NCI-H460 (cell line): ENCODE data around the gene CDRT15L2. TPM values are rescaled to one million over a fixed set of nuclear protein-coding genes. Genes with fewer than 3 reads are reported as not detected.
"Not testable (repeated sequence)": the region's sequence is repeated elsewhere in the genome, so short reads cannot be mapped to it uniquely, and the experiment has no call there.

ENCODE experiments used
- DNase-seq: peaks from one replicate; pipeline ENCODE4 v3.0.0-alpha.2; 2016; ENCODE audit warnings: low read depth; ENCODE audit errors: extremely low read depth
- polyA plus RNA-seq: library from polyadenylated mRNA; depleted of rRNA; stranded (reverse); fragments of >200 nt; gene quantifications from 2 replicates; pipeline ENCODE4 v1.2.3, GENCODE V29; 2014; cell fraction: nucleus; rRNA removed
- total RNA-seq: library from RNA; depleted of rRNA; stranded (reverse); fragments of >200 nt; shearing (Covaris generic); gene quantifications from 2 replicates; pipeline ENCODE4 v1.2.3, GENCODE V29; 2014; rRNA removed

The CDRT15L2 gene
- not detected in 2 replicates for total RNA-seq
- polyA plus RNA-seq = not detected in 2 replicates

DNA sequence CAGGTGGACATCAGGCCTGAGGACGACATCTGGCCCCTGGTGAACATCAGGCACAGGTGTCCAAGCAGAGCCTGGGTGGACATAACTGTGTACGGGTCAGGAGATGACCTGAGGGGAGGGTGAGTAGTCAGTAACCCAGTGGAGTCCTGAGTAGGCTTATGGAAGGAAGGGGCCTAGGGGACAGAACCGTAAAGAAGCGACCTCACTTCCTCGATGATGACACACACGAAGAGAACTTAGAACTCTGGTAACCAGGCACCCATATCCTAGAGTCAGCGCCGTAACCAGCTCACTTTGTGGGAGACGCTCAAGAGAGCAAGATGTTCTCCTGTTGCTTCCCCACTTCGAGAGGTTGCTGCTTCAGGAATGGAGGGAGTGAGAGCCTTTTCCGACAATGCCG lies at the start of gene CDRT15L2:
Gene CDRT15L2, plus strand, starts transcription at position 301 of the 400 bp plus-strand sequence. Its CDS starts 20 bp downstream, at position 321.
- not testable (repeated sequence) for DNase-seq

DNA sequence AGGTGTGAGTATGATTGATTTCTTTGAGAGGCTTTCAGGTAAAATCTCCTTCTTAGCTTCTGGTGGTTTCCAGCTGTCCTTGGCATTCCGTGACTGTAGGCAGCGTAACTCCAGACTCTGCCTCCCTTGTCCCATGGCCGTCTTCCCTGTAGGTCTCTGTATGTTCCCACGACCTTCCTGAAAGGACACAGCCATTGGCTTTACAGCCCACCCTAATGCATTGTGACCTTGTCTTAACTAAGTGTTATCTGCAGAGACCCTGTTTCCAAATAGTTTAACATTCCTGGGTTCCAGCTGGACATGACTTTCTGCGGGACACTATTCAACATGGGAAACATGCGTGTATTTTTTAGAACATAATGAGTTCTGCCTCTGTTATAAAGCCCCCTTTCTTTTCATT lies 49.4 kb upstream of the CDRT15L2 start:
- not testable (repeated sequence) for DNase-seq

DNA sequence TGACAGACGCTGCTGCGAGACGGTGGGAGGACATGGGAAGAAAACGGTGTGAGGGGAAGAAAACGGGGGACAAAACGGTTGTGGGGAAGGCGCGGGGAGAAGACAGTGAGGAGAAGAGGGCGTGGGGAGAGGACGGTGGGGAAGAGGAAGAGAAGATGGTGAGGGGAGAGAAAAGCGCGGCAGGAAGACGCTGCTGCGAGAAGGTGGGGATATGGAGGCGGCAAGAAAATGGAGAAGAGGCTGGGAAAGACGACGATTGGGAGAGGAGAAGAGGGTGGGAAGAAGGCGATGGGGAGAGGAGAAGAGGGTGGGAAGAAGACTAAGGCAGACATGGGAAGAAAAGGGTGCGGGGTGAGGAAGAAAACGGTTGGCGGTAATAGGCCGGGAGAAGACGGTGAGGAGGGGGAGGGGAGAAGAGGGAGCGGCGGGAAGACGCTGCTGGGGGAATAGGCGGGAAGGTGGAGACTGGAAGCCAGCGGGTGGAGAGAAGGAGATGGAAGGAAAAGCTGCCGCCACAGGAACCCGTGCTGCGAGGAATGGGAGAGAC lies 46.9 kb upstream of the CDRT15L2 start:
- not testable (repeated sequence) for DNase-seq

DNA sequence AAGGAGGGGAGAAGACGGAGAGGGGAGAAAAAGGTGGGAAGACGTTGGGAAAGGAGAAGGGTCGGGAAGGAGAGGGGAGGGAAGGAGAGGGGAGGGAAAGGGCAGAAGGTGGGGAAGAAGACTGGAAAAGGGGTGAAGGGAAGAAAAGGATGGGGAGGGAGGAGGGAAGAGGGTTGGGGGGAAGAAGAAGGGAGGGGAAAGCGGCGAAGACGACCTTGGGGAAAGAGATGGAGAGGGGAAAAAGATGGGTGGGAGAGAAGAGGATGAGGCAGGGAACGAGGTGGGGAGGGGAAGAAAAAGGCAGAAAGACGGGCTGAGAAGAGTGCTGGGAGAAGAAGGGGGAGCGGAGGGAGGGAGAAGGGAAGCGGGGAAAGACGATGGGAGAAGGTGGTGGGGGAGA lies 46.3 kb upstream of the CDRT15L2 start:
- DNase-seq = not testable (repeated sequence)

DNA sequence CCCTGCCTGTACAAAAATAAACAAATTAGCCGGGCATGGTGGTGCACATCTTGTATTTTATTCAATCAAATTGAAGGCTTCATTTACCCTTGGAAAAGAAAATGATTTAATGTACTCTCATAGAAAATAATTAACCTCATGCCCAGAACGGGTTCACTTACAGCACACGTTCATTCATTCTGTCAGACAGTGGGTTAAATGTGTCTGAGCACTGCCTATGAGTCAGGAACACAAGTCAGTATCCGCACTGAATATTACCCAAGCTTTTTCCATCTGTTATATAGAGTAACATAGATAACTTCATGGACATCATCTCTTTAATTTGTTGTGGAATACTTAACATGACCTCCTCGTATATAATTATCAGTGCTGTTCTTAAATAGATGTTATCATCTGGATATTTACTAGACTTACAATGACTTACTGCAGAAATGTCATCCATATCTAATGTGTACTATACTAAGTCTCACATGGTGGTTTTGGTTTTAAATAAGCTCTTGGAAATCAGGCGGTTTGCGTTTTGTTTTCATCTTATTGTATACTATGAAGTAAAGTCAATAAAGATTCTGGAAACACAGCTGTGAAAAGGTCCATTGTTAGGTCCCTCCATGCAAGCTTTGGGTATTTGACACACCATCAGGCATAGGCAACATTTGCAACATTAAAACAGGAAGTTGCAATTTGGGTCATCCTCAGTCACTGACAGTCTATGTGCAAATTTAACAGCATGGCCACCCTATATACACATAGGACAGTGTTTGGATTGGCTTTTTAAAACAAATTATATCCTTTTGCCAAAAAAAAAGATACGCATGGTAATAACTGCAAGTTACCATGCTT lies 44.6 kb upstream of the CDRT15L2 start:
- not testable (repeated sequence) for DNase-seq

DNA sequence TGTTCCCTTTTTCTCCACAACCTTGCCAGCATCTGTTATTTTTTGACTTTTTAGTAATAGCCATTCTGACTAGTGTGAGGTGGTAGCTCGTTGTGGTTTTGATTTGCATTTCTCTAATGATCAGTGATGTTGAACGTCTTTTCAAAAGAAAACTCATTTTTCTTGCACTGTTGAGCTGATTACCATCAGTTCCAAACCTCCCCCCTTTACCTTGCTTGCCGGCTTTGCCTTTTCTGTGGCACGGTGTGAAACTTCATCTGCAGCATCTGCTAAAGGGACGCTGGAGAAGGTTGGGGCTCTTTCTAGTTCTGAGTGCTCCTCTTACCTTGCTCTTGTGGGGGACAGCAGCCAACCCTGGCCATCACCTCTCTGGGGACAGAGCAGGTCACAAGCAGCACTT lies 39.1 kb upstream of the CDRT15L2 start:
- not testable (repeated sequence) for DNase-seq

DNA sequence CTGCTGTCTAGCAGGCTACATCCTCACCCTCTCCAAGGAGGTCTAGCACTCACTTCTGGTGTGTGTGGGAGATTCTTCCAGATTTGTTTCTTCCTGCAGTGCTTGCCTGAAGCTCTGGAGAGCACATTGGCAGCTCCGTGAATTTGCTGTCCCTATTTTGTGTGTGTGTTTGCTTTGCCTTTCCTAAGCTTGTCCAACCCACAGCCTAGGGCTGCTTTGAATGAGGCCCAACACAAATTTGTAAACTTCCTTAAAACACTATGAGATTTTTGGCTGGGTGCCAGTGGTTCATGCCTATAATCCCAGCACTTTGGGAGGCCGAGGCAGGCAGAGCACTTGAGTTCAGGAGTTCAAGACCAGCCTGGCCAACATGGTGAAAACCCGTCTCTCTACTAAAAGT lies 38.7 kb upstream of the CDRT15L2 start:
- not testable (repeated sequence) for DNase-seq

DNA sequence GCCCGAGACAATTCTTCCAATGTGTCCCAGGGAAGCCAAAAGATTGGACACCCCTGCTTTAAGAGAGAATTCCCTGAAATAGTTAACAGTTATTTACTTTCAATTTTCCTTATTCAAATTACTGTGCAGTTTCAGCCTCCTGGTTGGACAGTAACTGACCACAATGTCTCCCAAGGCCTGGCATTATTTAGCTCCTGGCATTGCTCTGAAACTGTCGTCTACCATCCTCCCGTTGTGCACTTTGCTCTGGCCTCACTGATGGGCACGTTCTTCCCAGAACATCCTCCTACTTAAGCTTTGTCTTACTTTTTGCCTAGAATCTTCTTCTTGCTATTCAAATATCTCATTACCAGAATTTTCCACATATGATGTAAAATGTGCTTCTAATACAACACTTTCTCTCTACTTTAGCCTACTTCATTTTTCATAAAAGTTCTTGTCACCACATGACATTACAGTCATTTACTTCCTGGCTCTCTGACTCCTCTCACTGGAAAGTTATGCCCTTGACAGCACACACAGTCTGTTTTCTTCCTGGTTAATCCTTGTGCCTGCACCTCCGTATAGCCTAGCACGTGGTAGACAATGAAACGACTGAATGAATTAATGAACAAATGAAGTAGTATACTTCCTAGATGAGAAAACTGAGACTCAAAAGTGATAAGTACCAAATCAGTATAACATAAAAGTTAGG lies 37.5 kb upstream of the CDRT15L2 start:
- not testable (repeated sequence) for DNase-seq

DNA sequence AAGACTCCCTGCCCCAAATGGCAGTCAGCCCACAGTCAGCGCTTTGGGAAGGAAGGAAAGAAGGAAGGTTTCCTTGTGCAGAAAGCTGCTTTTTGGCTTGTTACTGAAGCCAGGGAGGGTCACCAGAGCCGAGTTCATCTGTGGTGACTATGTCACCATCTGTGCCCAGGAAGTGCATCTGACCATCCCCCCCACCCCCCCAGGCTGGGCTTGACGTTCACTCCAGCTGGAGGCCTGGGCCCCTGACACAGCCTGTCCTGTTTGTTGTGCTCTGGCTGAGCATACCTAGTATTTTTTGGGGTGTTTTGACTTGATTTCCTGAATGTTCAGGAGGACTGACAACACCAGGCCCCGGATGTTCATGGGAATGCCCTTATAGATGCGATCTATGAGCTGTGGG lies 31.6 kb upstream of the CDRT15L2 start:
- not testable (repeated sequence) for DNase-seq

DNA sequence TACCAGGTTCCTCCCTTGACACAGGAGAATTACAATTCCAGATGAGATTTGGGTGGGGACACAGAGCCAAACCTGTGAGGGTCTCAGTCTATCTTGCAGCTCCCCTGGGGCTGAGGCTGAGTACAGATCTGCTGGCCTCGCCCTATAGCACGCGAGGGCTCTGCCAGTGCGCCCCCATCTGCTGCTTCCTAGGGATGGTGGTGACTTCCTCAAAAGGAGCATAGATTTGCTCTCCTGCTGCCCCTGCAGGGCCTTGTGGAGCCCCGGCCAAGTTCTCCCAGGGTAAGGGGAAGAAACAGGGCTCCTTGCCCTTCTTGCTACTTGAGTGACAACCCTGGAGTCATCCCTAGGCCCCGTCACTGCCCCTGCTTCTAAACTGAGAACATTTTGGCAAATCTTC lies 26.6 kb upstream of the CDRT15L2 start:
- DNase-seq = not testable (repeated sequence)

DNA sequence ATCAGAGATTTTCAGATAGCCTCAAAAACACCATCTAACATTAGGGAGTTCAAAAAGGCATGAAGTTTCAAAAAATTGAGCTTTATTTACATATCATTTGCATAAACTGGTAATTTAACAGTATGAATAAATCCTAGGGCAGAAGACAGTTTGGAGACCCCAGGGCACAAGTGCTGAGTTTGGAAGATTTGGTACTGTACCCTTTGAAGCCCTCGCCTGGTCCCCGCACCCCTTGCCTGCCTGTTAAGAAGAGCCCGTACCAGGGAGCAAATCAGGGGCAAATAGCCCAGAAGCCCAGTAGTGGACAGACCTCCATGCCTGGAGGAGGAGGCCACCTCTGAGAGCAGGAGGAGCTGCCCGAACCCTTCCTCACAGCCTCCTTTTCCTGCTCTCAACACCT lies 24.8 kb upstream of the CDRT15L2 start:
- DNase-seq = not testable (repeated sequence)

DNA sequence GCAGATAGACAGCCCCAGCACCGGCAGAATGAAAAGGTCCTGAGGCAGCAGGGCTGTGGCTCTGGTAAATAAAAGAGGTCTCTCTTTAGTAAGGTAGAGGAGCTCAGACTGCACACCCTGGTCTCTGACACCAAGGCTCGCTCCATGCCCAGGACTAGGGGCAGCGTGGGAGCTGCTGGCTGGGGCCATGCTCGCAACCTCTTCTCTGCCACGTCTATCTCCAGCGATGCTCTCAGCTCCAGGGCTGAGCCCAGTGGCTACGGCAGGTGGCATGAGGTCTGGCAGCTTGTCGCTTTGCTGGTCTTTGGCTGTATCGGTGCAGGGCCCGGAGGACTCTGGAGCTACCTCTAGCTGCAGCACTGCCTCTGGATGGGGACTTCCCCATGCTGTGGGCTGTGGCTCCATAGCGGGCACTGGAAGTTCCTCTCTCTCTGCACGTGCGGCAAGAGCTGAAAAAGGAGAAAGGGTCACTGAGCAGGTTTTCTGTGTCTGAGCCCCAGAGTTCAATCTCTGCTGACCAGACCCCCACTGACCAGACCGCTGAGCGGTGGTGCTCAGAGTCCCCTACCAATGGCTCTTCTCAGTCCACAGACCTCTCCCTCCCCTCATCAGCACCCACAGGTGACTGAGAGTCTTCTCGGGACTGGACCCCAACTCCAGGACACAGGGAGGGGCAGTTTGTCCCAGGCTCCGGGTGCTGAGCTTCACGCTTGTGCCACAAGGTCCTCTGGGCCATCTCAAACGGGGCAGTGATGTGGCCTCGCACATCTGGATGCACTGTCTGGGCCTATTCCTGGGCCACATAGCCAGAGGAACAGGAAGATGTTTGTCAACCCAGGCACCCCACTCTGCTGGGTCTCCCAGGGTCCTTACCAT lies 24.2 kb upstream of the CDRT15L2 start:
- DNase-seq = not testable (repeated sequence)

DNA sequence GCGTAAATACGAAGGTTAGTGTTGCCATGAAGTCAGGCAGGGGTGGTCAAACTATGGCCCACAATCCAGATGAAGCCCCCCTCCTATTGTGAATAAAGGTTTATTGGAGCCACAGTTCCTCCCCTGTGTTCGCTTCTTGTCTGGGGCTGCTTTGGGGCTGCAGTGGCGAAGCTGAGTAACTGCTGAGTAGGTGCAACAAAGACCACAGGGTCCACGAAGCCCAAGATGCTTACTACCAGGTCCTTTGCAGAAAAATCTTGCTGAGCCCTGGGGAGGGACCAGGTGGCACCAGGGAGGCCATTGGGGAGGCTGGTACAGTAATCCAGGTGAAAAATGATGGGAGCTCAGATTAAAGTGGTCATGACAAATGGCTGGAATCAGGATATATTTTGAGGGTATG lies 21.4 kb upstream of the CDRT15L2 start:
- not testable (repeated sequence) for DNase-seq

DNA sequence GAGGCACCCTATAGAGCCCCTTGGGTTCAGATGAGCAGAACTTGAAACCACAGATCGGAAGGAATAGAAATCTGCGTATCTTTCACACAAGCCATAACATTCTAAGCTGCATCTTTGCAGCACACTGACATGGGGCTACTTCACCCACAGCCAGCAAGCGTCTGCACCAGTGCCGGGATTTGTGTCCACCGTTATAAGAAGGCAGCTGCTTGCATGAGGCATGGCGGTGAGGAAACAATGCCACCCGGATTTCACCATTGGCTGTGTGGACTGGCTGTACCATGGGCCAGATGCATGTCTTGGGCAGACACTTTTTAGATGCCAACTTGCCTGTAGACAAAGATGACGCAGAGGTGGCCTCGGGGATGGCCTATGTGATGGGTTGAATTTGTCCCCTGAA lies 20.5 kb upstream of the CDRT15L2 start:
- not testable (repeated sequence) for DNase-seq

DNA sequence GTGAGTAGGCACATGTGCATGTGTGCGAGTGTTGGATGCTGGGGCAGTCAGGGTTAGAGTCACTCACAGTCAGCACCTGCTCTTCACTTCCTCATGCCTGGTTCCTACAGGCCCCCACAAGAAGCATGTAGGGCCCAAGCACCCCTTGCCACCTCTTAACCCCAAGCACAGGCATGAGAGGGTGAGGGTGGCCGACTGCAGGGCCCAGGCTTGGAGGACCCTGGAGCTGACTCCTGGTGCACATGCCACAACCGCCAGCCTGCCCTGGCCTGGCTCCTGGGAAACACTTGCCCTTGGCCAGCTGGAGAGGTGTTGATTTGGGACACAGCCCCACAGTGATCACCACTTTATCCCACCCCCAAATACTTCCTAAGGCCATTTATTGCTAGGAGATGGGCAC lies 16.9 kb upstream of the CDRT15L2 start:
- no peak for DNase-seq

DNA sequence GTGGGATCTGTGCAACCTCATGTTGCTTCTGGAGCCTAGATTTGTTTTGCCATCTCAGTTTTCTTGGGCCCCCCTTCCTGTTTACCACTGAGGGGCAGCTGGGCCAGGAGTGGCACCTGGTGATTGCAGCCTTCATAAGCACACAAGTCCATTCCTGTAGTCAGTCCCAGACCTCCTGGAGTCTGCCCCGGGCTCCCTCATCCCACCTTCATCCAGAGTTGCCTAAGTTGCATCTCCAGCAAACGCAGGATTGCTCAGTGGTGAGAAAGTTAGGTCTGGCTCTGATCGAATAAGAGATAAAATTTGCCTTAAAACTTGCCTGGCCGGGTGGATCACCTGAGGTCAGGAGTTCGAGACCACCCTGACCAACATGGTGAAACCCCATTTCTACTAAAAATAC lies 14.3 kb upstream of the CDRT15L2 start:
- DNase-seq = not testable (repeated sequence)

DNA sequence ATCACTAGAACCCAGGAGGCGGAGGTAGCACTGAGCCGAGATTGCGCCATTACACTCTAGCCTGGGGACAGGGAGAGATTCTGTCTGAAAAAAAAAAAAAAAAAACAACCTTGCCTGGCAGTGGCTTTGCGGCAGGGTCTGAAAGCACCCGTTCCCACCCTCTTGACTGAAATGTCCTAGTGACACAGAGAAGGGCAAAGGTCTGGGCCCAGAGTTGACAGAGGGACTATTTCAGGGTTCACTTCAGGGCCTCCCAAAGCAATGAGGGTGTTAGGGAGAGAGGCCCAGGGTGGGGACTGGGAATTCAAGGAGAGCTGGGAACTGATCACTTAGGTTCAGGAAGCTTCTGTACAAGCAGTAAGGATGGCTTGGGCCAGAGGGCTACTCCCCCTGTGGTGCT lies 13.8 kb upstream of the CDRT15L2 start:
- DNase-seq = no peak

DNA sequence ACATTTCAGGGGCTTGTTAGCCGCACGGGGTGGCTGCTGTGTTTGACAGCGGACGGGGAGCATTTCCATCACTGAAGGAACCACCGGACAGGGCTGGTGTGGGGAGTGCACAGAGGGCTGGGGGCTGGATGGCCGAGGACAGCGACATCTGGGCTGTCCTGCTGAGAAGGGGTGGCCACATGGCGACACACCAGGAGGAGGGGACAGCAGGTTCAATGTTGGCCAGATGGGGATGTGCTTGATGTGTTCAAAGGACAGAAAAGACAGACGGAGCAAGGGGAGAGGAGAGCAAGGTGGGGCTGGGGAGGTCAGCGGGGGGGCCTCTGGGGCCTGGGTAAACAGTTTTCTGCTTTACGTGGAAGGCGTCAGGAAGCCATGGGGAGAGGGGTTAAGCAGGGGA lies 12.8 kb upstream of the CDRT15L2 start:
- DNase-seq = not testable (repeated sequence)

DNA sequence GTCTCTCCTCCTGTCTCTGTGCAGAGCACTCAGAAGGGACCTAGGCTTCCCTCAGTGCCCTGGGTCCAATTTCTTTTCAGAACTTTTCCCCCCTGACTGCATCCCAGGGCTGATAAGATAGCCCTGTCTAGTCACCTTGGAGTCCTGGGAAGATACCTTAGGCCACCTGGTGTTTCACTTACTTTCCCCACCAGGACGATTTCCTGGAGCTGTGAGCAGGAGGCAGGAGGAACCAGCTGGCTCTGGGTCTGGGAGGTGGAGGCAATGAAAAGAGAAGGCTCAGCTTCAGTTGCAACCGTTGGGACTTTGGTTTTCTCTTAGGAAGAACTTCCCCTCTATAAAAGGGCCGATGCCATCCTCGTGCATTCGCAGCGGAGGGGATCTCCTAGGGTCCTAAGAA lies 12.1 kb upstream of the CDRT15L2 start:
- DNase-seq = not testable (repeated sequence)

DNA sequence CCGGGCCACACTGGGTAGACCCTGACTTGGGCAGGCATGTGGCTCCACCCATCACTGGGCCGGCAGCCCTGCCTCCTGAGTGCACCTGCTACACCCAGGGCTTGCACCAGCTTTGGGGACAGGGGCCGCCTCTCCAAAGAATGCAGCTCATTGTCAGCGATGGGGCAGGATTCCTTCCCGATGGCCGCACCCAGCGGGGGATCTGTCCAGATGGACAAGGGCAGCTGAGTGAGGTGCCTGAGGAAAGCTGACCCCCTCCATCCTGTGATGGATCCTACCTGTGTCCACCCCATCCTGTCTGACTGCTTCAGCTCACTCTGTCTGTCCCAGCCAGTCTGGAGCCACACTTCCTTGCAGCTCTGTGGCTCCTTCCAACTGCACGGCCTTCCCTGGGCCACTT lies 10.9 kb upstream of the CDRT15L2 start:
- DNase-seq = not testable (repeated sequence)
